GM23338 (cell line): ENCODE measurements around the gene HSPA1A. TPM values are rescaled to one million over a fixed set of nuclear protein-coding genes. Genes with fewer than 3 reads are reported as not detected.

ENCODE experiments used
- ATAC-seq: fragments of 200-7000 bp; cut with Tn5 transposase; 3 replicates; pipeline ENCODE4 v1.9.1; 2020
- DNase-seq: peaks from one replicate; pipeline ENCODE4 v3.0.0-alpha.2; 2015; ENCODE audit warnings: low spot score
- H2AFZ ChIP-seq: fragments of 200-600 bp; sonication (generic); 2 replicates; pipeline ENCODE4 v1.8.0; 2016; ENCODE audit warnings: antibody characterized with exemption, mild to moderate bottlenecking, moderate library complexity
- H3F3A ChIP-seq: fragments of 200-600 bp; sonication (generic); replicated peaks from 2 replicates; pipeline ENCODE4 v1.8.0; 2017; ENCODE audit warnings: antibody characterized with exemption, mixed run types, low read depth
- H3K27ac ChIP-seq: fragments of 200-600 bp; sonication (generic); 2 replicates; pipeline ENCODE4 v1.6.1; 2016; ENCODE audit warnings: low read depth
- H3K27me3 ChIP-seq: fragments of 200-600 bp; sonication (generic); 2 replicates; pipeline ENCODE4 v1.8.0; 2016; ENCODE audit warnings: mild to moderate bottlenecking, mixed run types, moderate library complexity; ENCODE audit not compliant: insufficient read depth
- H3K36me3 ChIP-seq: fragments of 200-600 bp; sonication (generic); 2 replicates; pipeline ENCODE4 v1.8.0; 2016; ENCODE audit warnings: mild to moderate bottlenecking; ENCODE audit not compliant: insufficient read depth
- H3K4me1 ChIP-seq: fragments of 200-600 bp; sonication (generic); 2 replicates; pipeline ENCODE4 v1.8.0; 2016; ENCODE audit warnings: mild to moderate bottlenecking, moderate library complexity; ENCODE audit not compliant: insufficient read depth
- H3K4me2 ChIP-seq: fragments of 200-600 bp; sonication (generic); 2 replicates; pipeline ENCODE4 v1.7.1; 2017; ENCODE audit warnings: mixed run types
- H3K4me3 ChIP-seq: fragments of 200-600 bp; sonication (generic); 2 replicates; pipeline ENCODE4 v1.6.1; 2016; ENCODE audit warnings: mixed run types
- H3K79me2 ChIP-seq: fragments of 200-600 bp; sonication (generic); replicated peaks from 2 replicates; pipeline ENCODE4 v1.8.0; 2017; ENCODE audit warnings: mild to moderate bottlenecking; ENCODE audit not compliant: insufficient read depth
- H3K9me2 ChIP-seq: fragments of 200-600 bp; sonication (generic); 2 replicates; pipeline ENCODE4 v1.8.0; 2017; ENCODE audit not compliant: insufficient read depth
- H4K20me1 ChIP-seq: fragments of 200-600 bp; sonication (generic); replicated peaks from 2 replicates; pipeline ENCODE4 v1.8.0; 2017; ENCODE audit warnings: mild to moderate bottlenecking; ENCODE audit not compliant: insufficient read depth
- H3K27ac Mint-ChIP-seq: 2 replicates; pipeline ENCODE4 v1.8.0; 2020; ENCODE audit warnings: inconsistent platforms, mild to moderate bottlenecking, moderate library complexity, mixed read lengths
- H3K27me3 Mint-ChIP-seq: 3 replicates; pipeline ENCODE4 v1.8.0; 2022; ENCODE audit warnings: low read depth, mild to moderate bottlenecking, moderate library complexity, mixed read lengths, inconsistent platforms; ENCODE audit not compliant: insufficient read depth, poor library complexity
- H3K36me3 Mint-ChIP-seq: 3 replicates; pipeline ENCODE4 v1.8.0; 2021; ENCODE audit warnings: low read depth, mild to moderate bottlenecking, inconsistent platforms, moderate library complexity, mixed read lengths
- H3K4me1 Mint-ChIP-seq: 3 replicates; pipeline ENCODE4 v1.8.0; 2020; ENCODE audit warnings: mild to moderate bottlenecking, inconsistent platforms, mixed read lengths
- H3K4me3 Mint-ChIP-seq: 3 replicates; pipeline ENCODE4 v1.8.0; 2021; ENCODE audit warnings: moderate library complexity, mild to moderate bottlenecking, inconsistent platforms, mixed read lengths
- H3K9me3 Mint-ChIP-seq: 3 replicates; pipeline ENCODE4 v1.8.0; 2020; ENCODE audit warnings: moderate library complexity, mild to moderate bottlenecking, inconsistent platforms, mixed read lengths
- EZH2phosphoT487 ChIP-seq: fragments of 200-600 bp; sonication (generic); IDR thresholded peaks from one replicate; pipeline ENCODE4 v1.8.1; 2018; ENCODE audit warnings: antibody characterized with exemption; ENCODE audit not compliant: unreplicated experiment
- POLR2AphosphoS5 ChIP-seq: IDR thresholded peaks from 2 replicates; pipeline ENCODE4 v1.6.1; 2016; ENCODE audit warnings: antibody characterized with exemption, low read depth
- STAT1 ChIP-seq: IDR thresholded peaks from one replicate; pipeline ENCODE4 v1.6.1; 2016; ENCODE audit warnings: antibody characterized with exemption; ENCODE audit not compliant: unreplicated experiment
- ZNF331 ChIP-seq: fragments of 250-450 bp; sonication (Bioruptor Pico); IDR thresholded peaks from 2 replicates; pipeline ENCODE4 v1.5.0; 2020; ENCODE audit warnings: low read depth, mild to moderate bottlenecking, moderate library complexity
- polyA plus RNA-seq: library from polyadenylated mRNA; unstranded; fragments of >200 nt; fragmentation: Nextera tagmentation; extraction: Ambion mirVana; gene quantifications from 2 replicates; pipeline ENCODE4 v1.2.1, GENCODE V29; 2016
- total RNA-seq: library from RNA; depleted of rRNA; stranded (reverse); fragments of >200 nt; shearing (Covaris generic); gene quantifications from 2 replicates; pipeline ENCODE4 v1.2.3, GENCODE V29; 2014
- TF ChIP-seq, protein P1 (sequence below), 2 experiments: fragments of 200-600 bp in 1 of 2; sonication (generic) in 1 of 2; conservative IDR thresholded peaks; 2 replicates each; pipeline versions ENCODE4 v1.5.1 to v1.6.1; 2016 to 2017; ENCODE audit warnings: antibody characterized with exemption in 2 of 2, low read depth in 2 of 2, mild to moderate bottlenecking in 2 of 2, moderate library complexity in 1 of 2
- TF ChIP-seq, protein P2 (sequence below): fragments of 250-450 bp; sonication (Bioruptor Pico); IDR thresholded peaks from 2 replicates; pipeline ENCODE4 v1.5.0; 2020; ENCODE audit warnings: mild to moderate bottlenecking, moderate library complexity

Gene HSPA1A
- total and polyA plus RNA-seq, 2 experiments from 2014 or later, result 36.1 to 57.1 TPM

GRCh38 chr6:31781244-31782125 lies 33.9 kb upstream of the HSPA1A start (continued):
- TF ChIP-seq, protein P1, sequence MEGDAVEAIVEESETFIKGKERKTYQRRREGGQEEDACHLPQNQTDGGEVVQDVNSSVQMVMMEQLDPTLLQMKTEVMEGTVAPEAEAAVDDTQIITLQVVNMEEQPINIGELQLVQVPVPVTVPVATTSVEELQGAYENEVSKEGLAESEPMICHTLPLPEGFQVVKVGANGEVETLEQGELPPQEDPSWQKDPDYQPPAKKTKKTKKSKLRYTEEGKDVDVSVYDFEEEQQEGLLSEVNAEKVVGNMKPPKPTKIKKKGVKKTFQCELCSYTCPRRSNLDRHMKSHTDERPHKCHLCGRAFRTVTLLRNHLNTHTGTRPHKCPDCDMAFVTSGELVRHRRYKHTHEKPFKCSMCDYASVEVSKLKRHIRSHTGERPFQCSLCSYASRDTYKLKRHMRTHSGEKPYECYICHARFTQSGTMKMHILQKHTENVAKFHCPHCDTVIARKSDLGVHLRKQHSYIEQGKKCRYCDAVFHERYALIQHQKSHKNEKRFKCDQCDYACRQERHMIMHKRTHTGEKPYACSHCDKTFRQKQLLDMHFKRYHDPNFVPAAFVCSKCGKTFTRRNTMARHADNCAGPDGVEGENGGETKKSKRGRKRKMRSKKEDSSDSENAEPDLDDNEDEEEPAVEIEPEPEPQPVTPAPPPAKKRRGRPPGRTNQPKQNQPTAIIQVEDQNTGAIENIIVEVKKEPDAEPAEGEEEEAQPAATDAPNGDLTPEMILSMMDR (conservative IDR thresholded peaks at IDR 0.05; ENCODE audit: low read depth in 2 of 2), result no peak

GRCh38 chr6:31782126-31782855 lies 33.1 kb upstream of the HSPA1A start:
- Histone ChIP-seq H3K27ac (no peak overlapping the region), H4K20me1 (no peaks in the 10 kb centered on the region; the same call in 1 of the 2 replicates), H2AFZ (no peak overlapping the region), H3F3A (peaks cover 4% of the 10 kb centered on the region; the same call in 1 of the 2 replicates), H3K36me3 (no peaks in the 10 kb centered on the region; the same call in 1 of the 2 replicates), H3K4me2 (no peak overlapping the region), H3K4me3 (no peak overlapping the region), H3K4me1 (no peaks in the 10 kb centered on the region), H3K79me2 (no peaks in the 10 kb centered on the region), H3K27me3 (no peaks in the 10 kb centered on the region), H3K9me2 (no peaks in the 10 kb centered on the region)
- no peak for ATAC-seq
- Mint-ChIP-seq H3K4me1 (no peaks in the 10 kb centered on the region), H3K9me3 (no peaks in the 10 kb centered on the region), H3K27ac (no peak overlapping the region), H3K27me3 (peaks cover 13% of the 10 kb centered on the region), H3K4me3 (no peak overlapping the region), H3K36me3 (peaks cover 56% of the 10 kb centered on the region)
- DNase-seq, result no peak
- TF ChIP-seq EZH2phosphoT487, result no peak

GRCh38 chr6:31784098-31784925 lies 31.0 kb upstream of the HSPA1A start:
- Mint-ChIP-seq H3K27me3 (peaks cover 8% of the 10 kb centered on the region), H3K4me1 (no peaks in the 10 kb centered on the region), H3K9me3 (no peaks in the 10 kb centered on the region), H3K36me3 (peaks cover 54% of the 10 kb centered on the region), H3K27ac (no peak overlapping the region), H3K4me3 (no peak overlapping the region)
- Histone ChIP-seq H3K4me2 (no peak overlapping the region), H3K9me2 (no peaks in the 10 kb centered on the region), H3K27me3 (no peaks in the 10 kb centered on the region), H3K27ac (no peak overlapping the region), H3K4me1 (no peaks in the 10 kb centered on the region), H3K36me3 (peaks cover 1% of the 10 kb centered on the region), H4K20me1 (no peaks in the 10 kb centered on the region; the same call in 1 of the 2 replicates), H3F3A (no peaks in the 10 kb centered on the region; the same call in 1 of the 2 replicates), H3K4me3 (no peak overlapping the region), H3K79me2 (no peaks in the 10 kb centered on the region), H2AFZ (no peak overlapping the region)
- ATAC-seq, result no peak
- DNase-seq, result no peak
- TF ChIP-seq POLR2AphosphoS5 (no peak), STAT1 (no peak), ZNF331 (CRISPR knock-in tag) (no peak)
- TF ChIP-seq, protein P2, sequence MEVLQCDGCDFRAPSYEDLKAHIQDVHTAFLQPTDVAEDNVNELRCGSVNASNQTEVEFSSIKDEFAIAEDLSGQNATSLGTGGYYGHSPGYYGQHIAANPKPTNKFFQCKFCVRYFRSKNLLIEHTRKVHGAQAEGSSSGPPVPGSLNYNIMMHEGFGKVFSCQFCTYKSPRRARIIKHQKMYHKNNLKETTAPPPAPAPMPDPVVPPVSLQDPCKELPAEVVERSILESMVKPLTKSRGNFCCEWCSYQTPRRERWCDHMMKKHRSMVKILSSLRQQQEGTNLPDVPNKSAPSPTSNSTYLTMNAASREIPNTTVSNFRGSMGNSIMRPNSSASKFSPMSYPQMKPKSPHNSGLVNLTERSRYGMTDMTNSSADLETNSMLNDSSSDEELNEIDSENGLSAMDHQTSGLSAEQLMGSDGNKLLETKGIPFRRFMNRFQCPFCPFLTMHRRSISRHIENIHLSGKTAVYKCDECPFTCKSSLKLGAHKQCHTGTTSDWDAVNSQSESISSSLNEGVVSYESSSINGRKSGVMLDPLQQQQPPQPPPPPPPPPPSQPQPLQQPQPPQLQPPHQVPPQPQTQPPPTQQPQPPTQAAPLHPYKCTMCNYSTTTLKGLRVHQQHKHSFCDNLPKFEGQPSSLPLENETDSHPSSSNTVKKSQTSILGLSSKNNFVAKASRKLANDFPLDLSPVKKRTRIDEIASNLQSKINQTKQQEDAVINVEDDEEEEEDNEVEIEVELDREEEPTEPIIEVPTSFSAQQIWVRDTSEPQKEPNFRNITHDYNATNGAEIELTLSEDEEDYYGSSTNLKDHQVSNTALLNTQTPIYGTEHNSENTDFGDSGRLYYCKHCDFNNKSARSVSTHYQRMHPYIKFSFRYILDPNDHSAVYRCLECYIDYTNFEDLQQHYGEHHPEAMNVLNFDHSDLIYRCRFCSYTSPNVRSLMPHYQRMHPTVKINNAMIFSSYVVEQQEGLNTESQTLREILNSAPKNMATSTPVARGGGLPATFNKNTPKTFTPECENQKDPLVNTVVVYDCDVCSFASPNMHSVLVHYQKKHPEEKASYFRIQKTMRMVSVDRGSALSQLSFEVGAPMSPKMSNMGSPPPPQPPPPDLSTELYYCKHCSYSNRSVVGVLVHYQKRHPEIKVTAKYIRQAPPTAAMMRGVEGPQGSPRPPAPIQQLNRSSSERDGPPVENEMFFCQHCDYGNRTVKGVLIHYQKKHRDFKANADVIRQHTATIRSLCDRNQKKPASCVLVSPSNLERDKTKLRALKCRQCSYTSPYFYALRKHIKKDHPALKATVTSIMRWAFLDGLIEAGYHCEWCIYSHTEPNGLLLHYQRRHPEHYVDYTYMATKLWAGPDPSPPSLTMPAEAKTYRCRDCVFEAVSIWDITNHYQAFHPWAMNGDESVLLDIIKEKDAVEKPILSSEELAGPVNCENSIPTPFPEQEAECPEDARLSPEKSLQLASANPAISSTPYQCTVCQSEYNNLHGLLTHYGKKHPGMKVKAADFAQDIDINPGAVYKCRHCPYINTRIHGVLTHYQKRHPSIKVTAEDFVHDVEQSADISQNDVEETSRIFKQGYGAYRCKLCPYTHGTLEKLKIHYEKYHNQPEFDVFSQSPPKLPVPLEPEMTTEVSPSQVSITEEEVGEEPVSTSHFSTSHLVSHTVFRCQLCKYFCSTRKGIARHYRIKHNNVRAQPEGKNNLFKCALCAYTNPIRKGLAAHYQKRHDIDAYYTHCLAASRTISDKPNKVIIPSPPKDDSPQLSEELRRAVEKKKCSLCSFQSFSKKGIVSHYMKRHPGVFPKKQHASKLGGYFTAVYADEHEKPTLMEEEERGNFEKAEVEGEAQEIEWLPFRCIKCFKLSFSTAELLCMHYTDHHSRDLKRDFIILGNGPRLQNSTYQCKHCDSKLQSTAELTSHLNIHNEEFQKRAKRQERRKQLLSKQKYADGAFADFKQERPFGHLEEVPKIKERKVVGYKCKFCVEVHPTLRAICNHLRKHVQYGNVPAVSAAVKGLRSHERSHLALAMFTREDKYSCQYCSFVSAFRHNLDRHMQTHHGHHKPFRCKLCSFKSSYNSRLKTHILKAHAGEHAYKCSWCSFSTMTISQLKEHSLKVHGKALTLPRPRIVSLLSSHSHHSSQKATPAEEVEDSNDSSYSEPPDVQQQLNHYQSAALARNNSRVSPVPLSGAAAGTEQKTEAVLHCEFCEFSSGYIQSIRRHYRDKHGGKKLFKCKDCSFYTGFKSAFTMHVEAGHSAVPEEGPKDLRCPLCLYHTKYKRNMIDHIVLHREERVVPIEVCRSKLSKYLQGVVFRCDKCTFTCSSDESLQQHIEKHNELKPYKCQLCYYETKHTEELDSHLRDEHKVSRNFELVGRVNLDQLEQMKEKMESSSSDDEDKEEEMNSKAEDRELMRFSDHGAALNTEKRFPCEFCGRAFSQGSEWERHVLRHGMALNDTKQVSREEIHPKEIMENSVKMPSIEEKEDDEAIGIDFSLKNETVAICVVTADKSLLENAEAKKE (CRISPR knock-in tag), result no peak
